ENCODE results near the gene LINGO3.
"Not testable (repeated sequence)": the region's sequence is repeated elsewhere in the genome, so short reads cannot be mapped to it uniquely, and the experiment has no call there.

LINGO3 gene

GRCh38 chr19:2283835-2284507 is 24.0 kb downstream of the LINGO3 start:
- in situ Hi-C loops (cut with MboI; ENCODE audit: low sequenced_read_pairs) = no loop called here

GRCh38 chr19:2282862-2283237 is 25.1 kb downstream of the LINGO3 start:
- in situ Hi-C loops (cut with MboI; ENCODE audit: low sequenced_read_pairs) = no loop called here

- in situ Hi-C loops (cut with MboI; ENCODE audit: low sequenced_read_pairs) = no loop called here
Measured at GRCh38 chr19:2282062-2282861, 25.7 kb downstream of the LINGO3 start, which contains the start of gene PEAK3. TSS of gene PEAK3 (minus strand) at chr19:2282175. CDS start at chr19:2280931, 1,244 bp downstream.

GRCh38 chr19:2281265-2282061 is 26.5 kb downstream of the LINGO3 start:
- in situ Hi-C loops (cut with MboI; ENCODE audit: low sequenced_read_pairs) = not testable (repeated sequence)

GRCh38 chr19:2280633-2281264 is 27.2 kb downstream of the LINGO3 start:
- in situ Hi-C loops (cut with MboI; ENCODE audit: low sequenced_read_pairs) = no loop called here

GRCh38 chr19:2278459-2279158 is 29.3 kb downstream of the LINGO3 start:
- in situ Hi-C loops (cut with MboI; ENCODE audit: low sequenced_read_pairs) = no loop called here

GRCh38 chr19:2277138-2277537 is 30.8 kb downstream of the LINGO3 start:
- in situ Hi-C loops (cut with MboI; ENCODE audit: low sequenced_read_pairs) = no loop called here

GRCh38 chr19:2276429-2276986 is 31.4 kb downstream of the LINGO3 start:
- in situ Hi-C loops (cut with MboI; ENCODE audit: low sequenced_read_pairs) = no loop called here

- in situ Hi-C loops (cut with MboI; ENCODE audit: low sequenced_read_pairs) = no loop called here
Measured at GRCh38 chr19:2275588-2276428, 32.1 kb downstream of the LINGO3 start.

GRCh38 chr19:2274931-2275535 is 32.9 kb downstream of the LINGO3 start:
- in situ Hi-C loops (cut with MboI; ENCODE audit: low sequenced_read_pairs) = no loop called here

GRCh38 chr19:2274185-2274711 is 33.7 kb downstream of the LINGO3 start:
- in situ Hi-C loops (cut with MboI; ENCODE audit: low sequenced_read_pairs) = no loop called here

GRCh38 chr19:2273356-2274184 is 34.4 kb downstream of the LINGO3 start:
- in situ Hi-C loops (cut with MboI; ENCODE audit: low sequenced_read_pairs) = no loop called here

GRCh38 chr19:2271234-2272103 is 36.5 kb downstream of the LINGO3 start:
- in situ Hi-C loops (cut with MboI; ENCODE audit: low sequenced_read_pairs) = no loop called here

- in situ Hi-C loops (cut with MboI; ENCODE audit: low sequenced_read_pairs) = no loop called here
Measured at GRCh38 chr19:2270423-2271233, 37.3 kb downstream of the LINGO3 start.

GRCh38 chr19:2270157-2270422 is 37.9 kb downstream of the LINGO3 start:
- in situ Hi-C loops (cut with MboI; ENCODE audit: low sequenced_read_pairs) = no loop called here
